Measurements from ENCODE around the gene MEX3A. TPM values are rescaled to one million over a fixed set of nuclear protein-coding genes. Genes with fewer than 3 reads are reported as not detected.

The MEX3A gene
- total and polyA plus RNA-seq, 9 donors: 3.5 to 12.4 (median 9.1) TPM

DNA sequence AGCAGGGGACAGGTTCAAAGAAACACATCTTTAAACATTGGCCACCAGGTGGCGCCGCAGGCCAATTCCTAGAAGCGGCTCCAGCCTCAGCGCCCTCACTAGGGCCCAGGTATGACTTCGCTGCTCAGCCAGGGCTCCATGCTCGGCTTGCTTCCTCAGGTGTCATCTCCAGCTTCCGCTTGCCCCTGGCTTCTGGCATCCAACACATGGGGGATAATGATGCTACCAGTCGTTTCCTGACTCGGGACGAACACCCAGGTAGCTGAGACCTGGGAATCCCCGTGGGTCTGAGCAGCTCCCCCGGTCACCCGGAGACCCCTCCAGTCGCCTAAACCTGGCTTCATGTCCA, 8.5 kb upstream of the MEX3A start:
- 23 to 31% (median 27%) methylated on average over 14 of the region's 14 CpGs for WGBS, 3 donors
- H3K36me3 ChIP-seq: no peaks in the 10 kb centered on the region
- intact Hi-C loops (cut with DNase I): loop anchor here (1.0 to 5.0 kb wide), 6 partner anchors 46 to 136 kb away; no protein-coding TSS in a partner anchor
- no peak overlapping the region for H3K4me3 ChIP-seq
- TF ChIP-seq EP300 (IDR thresholded peaks at IDR 0.05): no peak
- TF ChIP-seq, protein P1, sequence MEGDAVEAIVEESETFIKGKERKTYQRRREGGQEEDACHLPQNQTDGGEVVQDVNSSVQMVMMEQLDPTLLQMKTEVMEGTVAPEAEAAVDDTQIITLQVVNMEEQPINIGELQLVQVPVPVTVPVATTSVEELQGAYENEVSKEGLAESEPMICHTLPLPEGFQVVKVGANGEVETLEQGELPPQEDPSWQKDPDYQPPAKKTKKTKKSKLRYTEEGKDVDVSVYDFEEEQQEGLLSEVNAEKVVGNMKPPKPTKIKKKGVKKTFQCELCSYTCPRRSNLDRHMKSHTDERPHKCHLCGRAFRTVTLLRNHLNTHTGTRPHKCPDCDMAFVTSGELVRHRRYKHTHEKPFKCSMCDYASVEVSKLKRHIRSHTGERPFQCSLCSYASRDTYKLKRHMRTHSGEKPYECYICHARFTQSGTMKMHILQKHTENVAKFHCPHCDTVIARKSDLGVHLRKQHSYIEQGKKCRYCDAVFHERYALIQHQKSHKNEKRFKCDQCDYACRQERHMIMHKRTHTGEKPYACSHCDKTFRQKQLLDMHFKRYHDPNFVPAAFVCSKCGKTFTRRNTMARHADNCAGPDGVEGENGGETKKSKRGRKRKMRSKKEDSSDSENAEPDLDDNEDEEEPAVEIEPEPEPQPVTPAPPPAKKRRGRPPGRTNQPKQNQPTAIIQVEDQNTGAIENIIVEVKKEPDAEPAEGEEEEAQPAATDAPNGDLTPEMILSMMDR (IDR thresholded peaks at IDR 0.05): peak; percentile 88 to 92 (median 89)
- H3K4me1 ChIP-seq (ENCODE audit: insufficient read depth): no peaks in the 10 kb centered on the region
- H3K27me3 ChIP-seq: no peaks in the 10 kb centered on the region
- H3K27ac ChIP-seq: no peak overlapping the region
- DNase-seq: peak; percentile 83 to 92 (median 90)
- no peaks in the 10 kb centered on the region for H3K9me3 ChIP-seq

DNA sequence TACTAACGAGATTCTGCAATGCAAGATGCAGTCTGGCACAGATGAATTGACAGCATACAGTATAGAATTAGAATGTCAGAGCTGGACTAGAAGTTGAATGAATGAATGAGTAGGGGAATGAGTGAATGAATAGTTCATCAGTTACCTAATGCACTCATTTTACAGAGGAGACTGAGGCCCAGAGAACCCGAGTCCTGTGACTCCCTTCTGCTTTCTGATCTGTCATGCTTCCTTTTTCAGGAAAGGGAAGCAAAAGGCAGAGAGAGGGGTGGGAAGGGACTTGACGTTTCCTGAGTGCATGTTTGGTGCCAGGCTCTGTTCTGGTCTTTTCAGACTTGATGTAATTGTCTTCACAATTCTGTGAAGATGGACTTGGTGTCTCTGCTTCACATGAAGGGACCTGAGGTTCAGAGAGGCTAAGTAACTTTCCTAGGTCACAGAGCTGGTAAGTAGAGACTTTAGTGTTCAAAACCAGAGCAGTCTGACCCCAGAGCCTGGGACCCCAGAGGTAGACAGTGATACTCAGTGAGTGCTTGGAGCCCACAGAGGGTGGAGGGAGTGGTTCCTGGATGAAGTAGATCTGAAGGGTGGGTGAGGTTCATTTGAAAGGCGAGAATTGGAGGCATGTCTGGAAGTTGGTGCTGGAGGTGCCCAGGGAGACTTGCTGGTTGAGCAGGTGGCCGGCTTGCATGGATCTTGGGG, 8.0 kb upstream of the MEX3A start:
- WGBS, 3 donors: 33 to 40% (median 39%) methylated on average over 5 of the region's 5 CpGs
- TF ChIP-seq EP300 (IDR thresholded peaks at IDR 0.05): no peak
- TF ChIP-seq, protein P1 (IDR thresholded peaks at IDR 0.05): no peak
- TF ChIP-seq POLR2A (IDR thresholded peaks at IDR 0.05): no peak
- intact Hi-C loops (cut with DNase I): loop anchor here (1.0 to 5.0 kb wide), 6 partner anchors 47 to 137 kb away; no protein-coding TSS in a partner anchor

DNA sequence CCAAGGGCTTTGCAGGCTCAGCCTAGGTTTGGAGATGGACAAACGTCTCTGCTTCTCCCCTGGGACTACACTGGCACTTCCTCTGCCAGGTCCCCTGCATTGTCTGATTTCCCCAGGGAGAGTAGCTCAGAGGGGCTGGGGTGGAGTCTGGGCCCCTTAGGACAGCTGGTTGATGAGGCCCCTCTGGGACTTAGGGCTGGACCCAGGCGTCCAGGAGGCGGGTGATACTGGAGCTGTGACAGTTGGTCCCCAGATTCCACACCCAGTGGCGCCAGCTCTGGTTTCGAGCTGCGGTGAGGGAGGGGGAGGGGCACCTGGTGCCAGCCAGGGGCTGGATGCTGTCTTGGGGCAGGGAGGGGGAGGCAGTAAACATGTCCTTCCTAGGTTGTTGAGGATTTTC, 7.4 kb upstream of the MEX3A start:
- intact Hi-C loops (cut with DNase I): loop anchor here (1.0 to 5.0 kb wide), 7 partner anchors 47 to 143 kb away; no protein-coding TSS in a partner anchor
- Histone ChIP-seq H3K27ac (no peak overlapping the region), H3K4me3 (no peak overlapping the region), H3K36me3 (no peaks in the 10 kb centered on the region), H3K4me1 (ENCODE audit: insufficient read depth) (no peaks in the 10 kb centered on the region), H3K9me3 (no peaks in the 10 kb centered on the region), H3K27me3 (no peaks in the 10 kb centered on the region)
- DNase-seq: no peak
- TF ChIP-seq EP300 (IDR thresholded peaks at IDR 0.05) (no peak), POLR2A (IDR thresholded peaks at IDR 0.05) (no peak)
- TF ChIP-seq, protein P1 (IDR thresholded peaks at IDR 0.05): no peak
- 76 to 84% (median 80%) methylated on average over 6 of the region's 6 CpGs for WGBS, 3 donors

More for the DNA sequence above, 8.0 kb upstream of the MEX3A start:
- Histone ChIP-seq H3K27ac (no peak overlapping the region), H3K9me3 (no peaks in the 10 kb centered on the region), H3K4me3 (no peak overlapping the region), H3K4me1 (ENCODE audit: insufficient read depth) (no peaks in the 10 kb centered on the region), H3K27me3 (no peaks in the 10 kb centered on the region), H3K36me3 (no peaks in the 10 kb centered on the region)
- no peak for DNase-seq

DNA sequence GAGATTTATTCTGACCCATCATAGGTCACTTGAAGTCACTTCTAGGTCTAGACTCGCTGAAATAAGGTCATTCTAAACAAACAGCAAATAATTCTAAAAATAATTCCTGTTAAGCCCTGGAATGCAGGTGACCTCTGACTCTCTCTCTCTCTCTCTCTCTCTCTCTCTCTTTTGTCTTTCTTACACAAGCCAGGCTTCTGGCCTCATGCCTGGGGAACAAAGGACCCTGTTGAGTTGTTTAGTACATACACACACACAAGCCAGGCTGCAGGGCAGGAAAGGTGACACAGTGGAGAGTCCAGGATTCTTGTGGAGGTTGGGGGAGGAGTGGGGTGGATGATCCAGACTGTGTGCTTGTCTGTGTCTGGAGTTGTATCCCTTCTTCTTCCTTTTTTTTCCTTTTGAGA, 4.0 kb upstream of the MEX3A start:
- intact Hi-C loops (cut with DNase I): loop anchor here in 1 of 4 donors (5.0 kb wide), 1 partner anchor 146 kb away; no protein-coding TSS in a partner anchor
- no peak for TF ChIP-seq POLR2A (IDR thresholded peaks at IDR 0.05)
- TF ChIP-seq, protein P1 (IDR thresholded peaks at IDR 0.05): no peak
- TF ChIP-seq EP300 (IDR thresholded peaks at IDR 0.05): no peak
- no peak overlapping the region for H3K4me3 ChIP-seq
- H3K4me1 ChIP-seq (ENCODE audit: insufficient read depth): no peaks in the 10 kb centered on the region
- no peaks in the 10 kb centered on the region for H3K36me3 ChIP-seq
- WGBS, 3 donors: 4 to 15% (median 8%) methylated on average over 1 of the region's 1 CpG
- H3K9me3 ChIP-seq: no peaks in the 10 kb centered on the region
- H3K27me3 ChIP-seq: no peaks in the 10 kb centered on the region
- DNase-seq: peak in 3 of 5 donors; percentile 49 to 73 (median 67)
- no peak overlapping the region for H3K27ac ChIP-seq

Data from ovary (tissue), 9 donors.